GM18499 (cell line): ENCODE results near the gene UQCRQ.

Source experiments
- ATAC-seq: cut with Tn5 transposase; IDR thresholded peaks from one replicate; pipeline ENCODE4 v1.9.1; 2021; ENCODE audit warnings: moderate number of reproducible peaks; ENCODE audit not compliant: insufficient read depth, unreplicated experiment

The UQCRQ gene

GRCh38 chr5:132898094-132898493 is 31.7 kb downstream of the UQCRQ start:
- no peak for ATAC-seq

- no peak for ATAC-seq
These were observed 34.6 kb downstream of the UQCRQ start for GRCh38 chr5:132901036-132901435.

- no peak for ATAC-seq
These were observed 35.3 kb downstream of the UQCRQ start for GRCh38 chr5:132901730-132902129.

GRCh38 chr5:132905938-132906337 is 39.5 kb downstream of the UQCRQ start:
- no peak for ATAC-seq

- ATAC-seq = no peak
These were observed 40.7 kb downstream of the UQCRQ start for GRCh38 chr5:132907161-132907560.

- no peak for ATAC-seq
These were observed 43.3 kb downstream of the UQCRQ start for GRCh38 chr5:132909702-132910101.

- ATAC-seq = no peak
These were observed 49.2 kb downstream of the UQCRQ start for GRCh38 chr5:132915681-132916080.

- ATAC-seq = no peak
These were observed 49.6 kb downstream of the UQCRQ start for GRCh38 chr5:132916086-132916485.
